Subcutaneous adipose tissue (tissue), 4 donors: ENCODE data around the gene UBAC1. TPM values are rescaled to one million over a fixed set of nuclear protein-coding genes. Genes with fewer than 3 reads are reported as not detected.

ENCODE experiments used
- CTCF ChIP-seq: fragments of 450-650 bp; IDR thresholded peaks from one replicate; pipeline ENCODE4 v1.5.1; 2016; ENCODE audit warnings: low read depth, mild to moderate bottlenecking, control low read depth, antibody characterized with exemption, moderate library complexity
- total RNA-seq, 4 donors: library from RNA; depleted of rRNA; stranded (reverse); fragments of >200 nt; gene quantifications; one replicate each; pipeline ENCODE4 v1.1.0, GENCODE V29; 2016

Gene UBAC1
- total RNA-seq, 4 donors from 2014 or later, result 32.4 to 56.9 (median 51.2) TPM

DNA sequence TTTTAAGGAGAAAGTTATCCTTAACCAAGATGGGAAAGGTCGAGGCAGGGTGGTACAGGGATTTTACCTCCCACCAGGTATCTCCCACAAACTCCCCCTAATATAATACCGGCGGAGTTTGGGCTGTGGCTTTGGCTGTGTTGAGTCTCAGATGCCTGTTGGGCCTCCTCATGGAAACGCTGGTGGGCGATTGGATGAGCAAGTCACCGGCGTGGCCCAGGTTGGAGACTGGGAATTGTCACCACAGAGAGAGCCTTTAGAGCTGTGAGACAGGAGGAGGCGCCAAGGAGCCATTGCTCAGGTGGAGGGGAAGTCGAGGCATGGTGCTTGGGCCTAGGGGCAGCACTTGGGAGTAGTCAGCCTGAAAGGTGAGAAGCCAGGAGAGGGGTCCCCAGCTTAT, 50.4 kb downstream of the UBAC1 start:
- TF ChIP-seq CTCF, result no peak

- no peak for TF ChIP-seq CTCF
These were observed 51.0 kb downstream of the UBAC1 start for GRCh38 chr9:135910216-135910615.

GRCh38 chr9:135909371-135909770, 51.8 kb downstream of the UBAC1 start:
- TF ChIP-seq CTCF, result no peak

DNA sequence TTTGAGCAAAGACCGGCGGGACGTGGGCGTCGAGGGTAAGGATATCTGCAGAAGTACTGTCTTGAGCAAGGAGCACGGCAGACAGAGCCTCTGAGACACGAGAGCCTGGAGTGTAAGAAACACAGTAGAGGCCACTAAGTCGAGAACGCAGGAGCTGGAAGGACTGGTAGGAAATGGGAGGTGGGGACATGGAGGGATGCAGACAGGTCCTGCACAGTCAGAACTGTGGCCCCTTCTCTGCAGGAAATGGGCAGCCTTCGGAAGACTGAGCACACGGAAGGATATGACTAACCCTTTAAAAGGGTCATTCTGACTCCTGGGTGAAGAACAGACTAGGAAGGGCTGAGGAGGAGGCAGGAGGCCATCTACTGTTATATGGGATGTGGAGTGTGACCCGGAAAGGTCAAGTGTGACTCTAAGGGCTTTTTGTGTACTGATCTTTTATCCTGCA, 52.4 kb downstream of the UBAC1 start:
- no peak for TF ChIP-seq CTCF

DNA sequence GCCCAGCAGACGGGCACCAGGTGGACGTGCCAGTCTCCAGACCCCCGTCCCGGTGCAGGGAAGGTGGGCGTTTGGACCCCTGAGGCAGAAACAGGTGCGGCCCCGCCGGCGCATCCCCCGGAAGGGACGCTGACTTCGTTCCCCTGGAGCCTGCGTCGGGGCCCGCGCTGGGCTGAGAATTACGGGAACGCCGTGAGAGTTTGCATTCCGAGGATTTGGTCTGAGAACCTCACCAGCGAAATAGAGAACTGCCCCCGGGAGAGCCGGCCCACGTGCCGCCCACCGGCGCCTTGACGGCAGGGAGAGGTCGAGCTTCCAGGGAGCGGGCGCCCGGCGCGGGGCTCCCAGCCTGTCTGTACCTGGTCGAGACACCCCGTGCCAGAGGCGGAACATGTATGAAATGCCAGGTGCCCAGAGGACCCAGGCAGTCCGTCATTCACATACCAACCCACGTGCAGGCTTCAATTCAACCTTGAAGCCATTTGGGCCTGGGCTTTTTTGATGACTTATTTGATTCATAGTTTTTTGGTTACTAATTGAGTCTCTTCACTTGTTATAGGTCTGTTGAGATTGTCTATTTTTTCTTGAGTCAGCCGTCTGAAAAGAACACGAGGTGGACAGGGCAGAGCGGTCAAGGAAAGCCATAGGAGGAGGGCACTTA, 53.0 kb downstream of the UBAC1 start:
- TF ChIP-seq CTCF, result no peak

- TF ChIP-seq CTCF, result no peak
These were observed 53.6 kb downstream of the UBAC1 start, which contains the start of gene CAMSAP1 for GRCh38 chr9:135907431-135908092. Gene CAMSAP1, minus strand, starts transcription at chr9:135907546. Its CDS starts 387 bp downstream, at chr9:135907159.

GRCh38 chr9:135907006-135907430, 54.2 kb downstream of the UBAC1 start:
- TF ChIP-seq CTCF, result no peak
